OCI-LY7 (cell line): ENCODE measurements around the gene PRSS33. TPM values are rescaled to one million over a fixed set of nuclear protein-coding genes. Genes with fewer than 3 reads are reported as not detected.

ENCODE experiments used
- BruUV-seq: library from RNA; stranded (reverse); fragments of 400-500 nt; replicated peaks from 2 replicates; lab custom pipeline; 2021; lab: Mats Ljungman, UMichigan
- CTCF ChIA-PET: fragments of 300-600 bp; sonication (Branson Sonifier 250); formaldehyde crosslinking; loops from one replicate; lab custom pipeline; 2022; ENCODE audit warnings: antibody characterized with exemption; ENCODE audit not compliant: unreplicated experiment; lab: Charles Lee
- POLR2A ChIA-PET: fragments of 300-600 bp; sonication (Branson Sonifier 250); formaldehyde crosslinking; loops from one replicate; lab custom pipeline; 2022; ENCODE audit warnings: antibody characterized with exemption; lab: Charles Lee
- DNase-seq: peaks from one replicate; pipeline ENCODE4 v3.0.0-alpha.2; 2015; ENCODE audit warnings: low spot score
- H2AFZ ChIP-seq: fragments of 200-600 bp; sonication (generic), shearing (Covaris generic); 2 replicates; pipeline ENCODE4 v1.6.1; 2014; ENCODE audit warnings: mild to moderate bottlenecking, antibody characterized with exemption, low read length, moderate library complexity
- H3K27ac ChIP-seq: fragments of 200-600 bp; sonication (generic); 2 replicates; pipeline ENCODE4 v1.5.1; 2014; ENCODE audit warnings: mixed run types, low read depth, mild to moderate bottlenecking, moderate library complexity, low read length, inconsistent platforms; ENCODE audit not compliant: poor library complexity, severe bottlenecking
- H3K36me3 ChIP-seq: fragments of 200-600 bp; sonication (generic); 2 replicates; pipeline ENCODE4 v1.6.1; 2014; ENCODE audit warnings: mild to moderate bottlenecking, antibody characterized with exemption, low read length, moderate library complexity, mixed read lengths; ENCODE audit not compliant: insufficient read depth
- H3K4me1 ChIP-seq: fragments of 200-600 bp; sonication (generic); 2 replicates; pipeline ENCODE4 v1.5.1; 2014; ENCODE audit warnings: mild to moderate bottlenecking, low read length; ENCODE audit not compliant: insufficient read depth, poor library complexity, severe bottlenecking
- H3K4me2 ChIP-seq: fragments of 200-600 bp; sonication (generic); 2 replicates; pipeline ENCODE4 v1.6.1; 2014; ENCODE audit warnings: mild to moderate bottlenecking, low read length
- H3K4me3 ChIP-seq: fragments of 200-600 bp; sonication (generic); 2 replicates; pipeline ENCODE4 v1.5.1; 2014; ENCODE audit warnings: mild to moderate bottlenecking, low read depth, low read length; ENCODE audit not compliant: poor library complexity, severe bottlenecking
- H3K79me2 ChIP-seq: fragments of 200-600 bp; sonication (generic); 2 replicates; pipeline ENCODE4 v1.6.1; 2016; ENCODE audit warnings: low read depth, mild to moderate bottlenecking, low read length, moderate library complexity, mixed read lengths; ENCODE audit not compliant: insufficient read depth
- H3K9me2 ChIP-seq: fragments of 200-600 bp; sonication (generic); 2 replicates; pipeline ENCODE4 v1.6.1; 2016; ENCODE audit warnings: mild to moderate bottlenecking, low read length, mixed read lengths; ENCODE audit not compliant: insufficient read depth
- H3K9me3 ChIP-seq: fragments of 200-600 bp; sonication (generic); 2 replicates; pipeline ENCODE4 v1.6.1; 2014; ENCODE audit warnings: mild to moderate bottlenecking, mixed run types, low read length, mixed read lengths
- H4K20me1 ChIP-seq: fragments of 200-600 bp; sonication (generic); 2 replicates; pipeline ENCODE4 v1.6.1; 2014; ENCODE audit warnings: mild to moderate bottlenecking, antibody characterized with exemption, low read length, moderate library complexity, mixed read lengths; ENCODE audit not compliant: insufficient read depth
- CTCF ChIP-seq: fragments of 200-600 bp; sonication (generic); conservative IDR thresholded peaks from 2 replicates; pipeline ENCODE4 v1.5.1; 2014; ENCODE audit warnings: mild to moderate bottlenecking, antibody characterized with exemption, low read length, moderate library complexity, mixed read lengths
- EZH2phosphoT487 ChIP-seq: fragments of 200-600 bp; sonication (generic); IDR thresholded peaks from 2 replicates; pipeline ENCODE4 v1.6.1; 2018; ENCODE audit warnings: low read depth, borderline replicate concordance, mild to moderate bottlenecking, mixed run types, antibody characterized with exemption, low read length, moderate library complexity, mixed read lengths
- intact Hi-C: fragments of 100-400 bp; cut with micrococcal nuclease; formaldehyde crosslinking; loops from one replicate; pipeline ENCODE4 v1.10.0; 2022; ENCODE audit not compliant: unreplicated experiment
- total RNA-seq, 2 experiments: library from RNA; depleted of rRNA in 1 of 2; stranded (reverse); fragments of >200 nt in 1 of 2; shearing (Covaris generic) in 1 of 2; gene quantifications; 2 replicates each; pipeline ENCODE4 v1.2.3, GENCODE V29; 2014 to 2022

The PRSS33 gene
- total RNA-seq, 2 experiments from 2014 or later: not detected

DNA sequence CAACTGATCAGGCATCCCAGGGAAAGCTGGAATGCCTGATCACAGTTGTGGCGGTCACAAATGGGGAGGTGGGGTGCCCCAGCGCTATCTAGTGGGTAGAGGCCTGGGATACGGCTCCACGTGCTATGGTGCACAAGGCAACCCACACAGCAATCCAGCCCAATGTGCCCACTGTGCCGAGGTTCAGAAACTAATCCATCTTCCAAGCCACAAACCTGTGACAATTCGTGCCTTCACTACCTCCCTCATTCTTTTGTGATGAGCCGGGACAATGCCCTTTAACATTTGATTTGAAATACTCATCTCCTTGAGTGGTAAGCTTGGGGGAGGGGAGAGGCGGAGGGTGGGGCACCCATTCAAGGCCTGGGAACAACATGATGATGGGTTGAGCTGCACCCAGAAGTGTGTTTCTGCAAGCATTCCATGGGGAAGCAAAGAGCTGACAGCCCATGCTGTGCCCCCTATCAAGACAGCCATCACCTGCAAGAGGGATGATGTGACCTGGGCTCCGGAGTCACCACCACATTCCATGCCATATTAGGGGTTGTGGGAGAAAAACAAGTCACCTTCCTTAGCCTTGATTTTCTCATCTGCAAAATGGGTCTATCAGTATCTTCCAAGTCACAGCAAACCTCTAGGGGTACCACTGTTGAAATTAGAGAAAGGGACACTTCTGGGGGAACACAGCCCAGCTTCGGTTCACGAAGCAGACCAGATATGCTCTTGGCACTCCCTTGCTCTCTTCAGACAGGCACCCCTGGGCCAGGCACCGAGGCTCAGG, 14.0 kb downstream of the PRSS33 start:
- Histone ChIP-seq H3K9me2 (no peaks in the 10 kb centered on the region), H3K36me3 (peaks cover 73% of the 10 kb centered on the region), H2AFZ (no peak overlapping the region), H3K4me1 (peaks cover 15% of the 10 kb centered on the region), H3K9me3 (no peaks in the 10 kb centered on the region), H3K79me2 (peaks cover 24% of the 10 kb centered on the region), H3K4me2 (no peak overlapping the region), H4K20me1 (peaks cover 10% of the 10 kb centered on the region; the same call in 1 of the 2 replicates), H3K4me3 (no peak overlapping the region), H3K27ac (no peak overlapping the region)
- no peak for TF ChIP-seq EZH2phosphoT487
- TF ChIP-seq CTCF: no peak
- BruUV-seq: no TSS peak
- ChIA-PET POLR2A (no interaction called here), CTCF (no interaction called here)
- DNase-seq: no peak
- intact Hi-C loops: no loop called here

GRCh38 chr16:2771496-2772402, 15.6 kb downstream of the PRSS33 start:
- no peaks in the 10 kb centered on the region for H3K9me3 ChIP-seq
- no peak overlapping the region for H3K4me2 ChIP-seq
- intact Hi-C loops: no loop called here
- H2AFZ ChIP-seq: no peak overlapping the region
- H3K9me2 ChIP-seq: no peaks in the 10 kb centered on the region
- TF ChIP-seq CTCF: no peak
- no peak for TF ChIP-seq EZH2phosphoT487
- POLR2A ChIA-PET: no interaction called here
- H3K4me1 ChIP-seq: peaks cover 11% of the 10 kb centered on the region
- peaks cover 89% of the 10 kb centered on the region for H3K36me3 ChIP-seq
- H4K20me1 ChIP-seq: peaks cover 10% of the 10 kb centered on the region; the same call in 1 of the 2 replicates
- no TSS peak for BruUV-seq
- H3K27ac ChIP-seq: no peak overlapping the region
- no peak overlapping the region for H3K4me3 ChIP-seq
- no peak for DNase-seq
- H3K79me2 ChIP-seq: peaks cover 19% of the 10 kb centered on the region
- CTCF ChIA-PET: no interaction called here
